H1 (cell line): ENCODE data around the gene SLC1A7. TPM values are rescaled to one million over a fixed set of nuclear protein-coding genes. Genes with fewer than 3 reads are reported as not detected.

ENCODE experiments used
- CTCF ChIA-PET: fragments of 300-600 bp; sonication (Branson Sonifier 250); formaldehyde crosslinking; loops from one replicate; lab custom pipeline; 2021; ENCODE audit not compliant: partially characterized antibody; lab: Charles Lee
- POLR2A ChIA-PET: fragments of 300-600 bp; sonication (Branson Sonifier 250); formaldehyde crosslinking; loops from one replicate; lab custom pipeline; 2021; ENCODE audit warnings: inconsistent platforms; ENCODE audit not compliant: partially characterized antibody; lab: Charles Lee
- DNase-seq, 2 experiments: peaks; one replicate each; pipeline versions ENCODE4 v3.0.0 to v3.0.0-alpha.2; 2010 to 2022; ENCODE audit warnings: low spot score in 2 of 2, low read depth in 1 of 2, mixed read lengths in 1 of 2
- FAIRE-seq: peaks from 2 replicates; lab custom pipeline; 2011; peaks lifted over from hg19 to GRCh38; lab: Jason Lieb, UNC
- H2AFZ ChIP-seq: 2 replicates; pipeline ENCODE4 v1.8.1; 2012; ENCODE audit warnings: low read length, inconsistent platforms
- H2AK5ac ChIP-seq: 2 replicates; pipeline ENCODE4 v1.6.1; 2013; ENCODE audit warnings: low read depth, low read length
- H2BK120ac ChIP-seq: replicated peaks from 2 replicates; pipeline ENCODE3; 2013; ENCODE audit warnings: low read depth, low read length, inconsistent platforms
- H2BK12ac ChIP-seq: 2 replicates; pipeline ENCODE4 v1.6.1; 2013; ENCODE audit warnings: low read depth, low read length
- H2BK15ac ChIP-seq: 2 replicates; pipeline ENCODE4 v1.6.1; 2013; ENCODE audit warnings: low read length
- H2BK20ac ChIP-seq: 2 replicates; pipeline ENCODE4 v1.6.1; 2013; ENCODE audit warnings: low read length
- H2BK5ac ChIP-seq: 2 replicates; pipeline ENCODE4 v1.6.1; 2013; ENCODE audit warnings: low read depth, low read length
- H3K14ac ChIP-seq: 2 replicates; pipeline ENCODE4 v1.6.1; 2013; ENCODE audit warnings: inconsistent platforms; ENCODE audit not compliant: insufficient read length
- H3K18ac ChIP-seq: 2 replicates; pipeline ENCODE4 v1.6.1; 2013; ENCODE audit warnings: low read length; ENCODE audit errors: extremely low read depth
- H3K23ac ChIP-seq: 2 replicates; pipeline ENCODE4 v1.6.1; 2013; ENCODE audit warnings: inconsistent platforms; ENCODE audit not compliant: insufficient read length
- H3K23me2 ChIP-seq: 2 replicates; pipeline ENCODE4 v1.6.1; 2013; ENCODE audit warnings: low read depth, low read length
- H3K27ac ChIP-seq: 2 replicates; pipeline ENCODE4 v1.6.1; 2011; ENCODE audit warnings: low read depth, low read length, inconsistent platforms
- H3K27me3 ChIP-seq, 4 experiments: replicated peaks in 1 of 4; 1 replicate in 1 of 4; 2 replicates in 3 of 4; pipeline versions ENCODE4 v1.6.1 to v1.8.1; 2011 to 2013; ENCODE audit warnings: low read length in 3 of 4, mild to moderate bottlenecking in 3 of 4, inconsistent platforms in 2 of 4, mixed read lengths in 2 of 4, moderate library complexity in 1 of 4; ENCODE audit not compliant: control insufficient read depth in 3 of 4, insufficient read depth in 3 of 4; ENCODE audit errors: extremely low read depth in 1 of 4
- H3K36me3 ChIP-seq, 4 experiments: 2 replicates each; pipeline versions ENCODE4 v1.6.1 to v1.8.1; 2011 to 2013; ENCODE audit warnings: mild to moderate bottlenecking in 4 of 4, low read length in 3 of 4, moderate library complexity in 2 of 4, control low read depth in 1 of 4, inconsistent platforms in 1 of 4; ENCODE audit not compliant: insufficient read depth in 4 of 4, control insufficient read depth in 2 of 4
- H3K4ac ChIP-seq: replicated peaks from 2 replicates; pipeline ENCODE3; 2013; ENCODE audit warnings: low read length, low read depth, mixed read lengths, inconsistent platforms; ENCODE audit not compliant: insufficient read length
- H3K4me1 ChIP-seq, 4 experiments: replicated peaks in 1 of 4; 1 replicate in 1 of 4; 2 replicates in 3 of 4; pipeline versions ENCODE4 v1.6.1 to v1.8.1; 2011 to 2013; ENCODE audit warnings: low read length in 3 of 4, inconsistent platforms in 2 of 4, mixed read lengths in 1 of 4; ENCODE audit not compliant: insufficient read depth in 4 of 4, control insufficient read depth in 3 of 4
- H3K4me2 ChIP-seq, 2 experiments: 2 replicates each; pipeline versions ENCODE4 v1.6.1 to v1.8.1; 2011 to 2013; ENCODE audit warnings: low read depth in 2 of 2, low read length in 2 of 2, control low read depth in 1 of 2, inconsistent platforms in 1 of 2, mild to moderate bottlenecking in 1 of 2; ENCODE audit not compliant: insufficient read depth in 1 of 2
- H3K4me3 ChIP-seq, 4 experiments: fragments of 200-600, 300-600 bp in 1 of 4; sonication (generic), shearing (Covaris generic), sonication (Bioruptor Twin) in 1 of 4; 2 replicates each; pipeline versions ENCODE4 v1.5.1 to v1.8.1; 2011 to 2016; ENCODE audit warnings: low read length in 4 of 4, low read depth in 3 of 4, control low read depth in 2 of 4, inconsistent platforms in 2 of 4, mild to moderate bottlenecking in 2 of 4, mixed read lengths in 1 of 4, moderate library complexity in 1 of 4; ENCODE audit not compliant: insufficient read depth in 2 of 4; ENCODE audit errors: extremely low read depth in 1 of 4
- H3K56ac ChIP-seq: replicated peaks from 2 replicates; pipeline ENCODE3; 2013; ENCODE audit warnings: low read depth, mild to moderate bottlenecking, mixed read lengths, low read length, inconsistent platforms; ENCODE audit not compliant: insufficient read length
- H3K79me1 ChIP-seq: 2 replicates; pipeline ENCODE4 v1.6.1; 2013; ENCODE audit warnings: low read depth, low read length, control low read depth
- H3K79me2 ChIP-seq, 2 experiments: 2 replicates each; pipeline versions ENCODE4 v1.6.1 to v1.8.1; 2012 to 2013; ENCODE audit warnings: low read length in 2 of 2, mild to moderate bottlenecking in 2 of 2, inconsistent platforms in 1 of 2; ENCODE audit not compliant: insufficient read depth in 2 of 2, control insufficient read depth in 1 of 2
- H3K9ac ChIP-seq, 4 experiments: replicated peaks in 1 of 4; 1 replicate in 1 of 4; 2 replicates in 3 of 4; pipeline versions ENCODE4 v1.6.1 to v1.8.1; 2011 to 2013; ENCODE audit warnings: low read depth in 3 of 4, low read length in 3 of 4, control low read depth in 2 of 4, mild to moderate bottlenecking in 2 of 4, moderate library complexity in 2 of 4, inconsistent platforms in 1 of 4; ENCODE audit errors: extremely low read depth in 1 of 4
- H3K9me3 ChIP-seq, 2 experiments: 2 replicates each; pipeline versions ENCODE4 v1.6.1 to v1.8.1; 2012 to 2013; ENCODE audit warnings: mild to moderate bottlenecking in 2 of 2, moderate library complexity in 2 of 2, control low read depth in 1 of 2, inconsistent platforms in 1 of 2, low read depth in 1 of 2, low read length in 1 of 2, mixed read lengths in 1 of 2; ENCODE audit not compliant: insufficient read depth in 2 of 2
- H4K20me1 ChIP-seq, 2 experiments: replicated peaks in 1 of 2; 2 replicates each; pipeline versions ENCODE3 to v1.8.1; 2011 to 2013; ENCODE audit warnings: inconsistent platforms in 2 of 2, low read length in 2 of 2, mild to moderate bottlenecking in 1 of 2; ENCODE audit not compliant: insufficient read depth in 2 of 2, control insufficient read depth in 1 of 2
- H4K5ac ChIP-seq: 2 replicates; pipeline ENCODE4 v1.6.1; 2013; ENCODE audit warnings: low read length, low read depth, mixed read lengths, inconsistent platforms; ENCODE audit not compliant: insufficient read length
- H4K8ac ChIP-seq: 2 replicates; pipeline ENCODE4 v1.8.0; 2013; ENCODE audit warnings: mild to moderate bottlenecking, moderate library complexity, low read length, inconsistent platforms; ENCODE audit not compliant: insufficient read depth; ENCODE audit errors: extremely low read depth
- H4K91ac ChIP-seq: replicated peaks from 2 replicates; pipeline ENCODE3; 2013; ENCODE audit warnings: low read length, mixed read lengths, inconsistent platforms; ENCODE audit not compliant: insufficient read length
- EGR1 ChIP-seq: IDR thresholded peaks from 2 replicates; pipeline ENCODE4 v1.6.1; 2011; ENCODE audit warnings: low read depth, low read length, borderline replicate concordance
- FOSL1 ChIP-seq: IDR thresholded peaks from 2 replicates; pipeline ENCODE4 v1.6.1; 2011; ENCODE audit warnings: mild to moderate bottlenecking, low read depth, low read length, moderate library complexity; ENCODE audit not compliant: insufficient read depth
- HDAC6 ChIP-seq: IDR thresholded peaks from one replicate; pipeline ENCODE4 v1.7.1; 2012; ENCODE audit warnings: low read depth, mild to moderate bottlenecking, inconsistent platforms, low read length, moderate library complexity
- KDM1A ChIP-seq: fragments of 200-600, 300-600 bp; sonication (generic); IDR thresholded peaks from 2 replicates; pipeline ENCODE4 v1.7.1; 2016; ENCODE audit warnings: mild to moderate bottlenecking, low read length, borderline replicate concordance
- WGBS, 2 experiments: shearing (Covaris generic) in 1 of 2; methylation state at CpG; one replicate each; pipeline versions ENCODE4 v1.1.6 to v1.1.7; 2013 to 2015; ENCODE audit warnings: low lambda C conversion rate in 2 of 2, mixed read lengths in 2 of 2, inconsistent platforms in 1 of 2, low coverage in 1 of 2, missing lambda C conversion rate in 1 of 2; ENCODE audit not compliant: insufficient replicate concordance in 2 of 2, insufficient coverage in 1 of 2, insufficient read length in 1 of 2; ENCODE audit errors: extremely low coverage in 1 of 2, missing lambda C conversion rate in 1 of 2; 5-methylcytosine and 5-hydroxymethylcytosine counted together
- polyA plus RNA-seq, 7 experiments: library from polyadenylated mRNA; depleted of rRNA in 3 of 7; stranded (reverse) in 5 of 7; unstranded in 2 of 7; fragments of >200 nt in 5 of 7; fragments of 200-250 nt in 2 of 7; gene quantifications; 1 replicate in 5 of 7; 2 replicates in 1 of 7; 4 replicates in 1 of 7; pipeline versions ENCODE4 v1.2.1 to v1.2.3, GENCODE V29; 2011 to 2013; ENCODE audit warnings: missing spikeins in 2 of 7, mixed read lengths in 2 of 7
- total RNA-seq: library from RNA; stranded (reverse); fragmentation: NEBNext Ultra II Directional; extraction: Animal tissue kit (Norgen Biotek cat#: 25700); gene quantifications from 2 replicates; pipeline ENCODE4 v1.2.1, GENCODE V29; 2021

SLC1A7 gene
- total and polyA plus RNA-seq, 2 of the 8 experiments (the other 6 are each of a cell fraction or from before 2014, with no cell fraction given), result not detected

- Histone ChIP-seq H3K9ac (no peak overlapping the region), H3K23ac (no peak overlapping the region), H3K9me3 (no peaks in the 10 kb centered on the region), H3K4ac (no peak overlapping the region), H3K4me3 (no peak overlapping the region), H3K79me1 (no peaks in the 10 kb centered on the region), H3K27ac (no peak overlapping the region), H2BK12ac (no peak overlapping the region), H3K27me3 (no peaks in the 10 kb centered on the region), H2BK120ac (no peak overlapping the region), H3K4me1 (peaks cover 0 to 12% (median 6%) of the 10 kb centered on the region in 4 experiments; a peak in 3 of 7 replicates), H3K18ac (no peak overlapping the region), H2BK20ac (no peak overlapping the region), H3K79me2 (no peaks in the 10 kb centered on the region), H3K36me3 (no peaks in the 10 kb centered on the region), H2BK5ac (no peak overlapping the region), H3K4me2 (no peak overlapping the region), H4K20me1 (no peaks in the 10 kb centered on the region), H4K5ac (no peak overlapping the region), H3K56ac (no peak overlapping the region), H2AFZ (no peak overlapping the region), H3K23me2 (no peaks in the 10 kb centered on the region), H4K8ac (no peak overlapping the region), H2AK5ac (no peak overlapping the region), H3K14ac (no peak overlapping the region), H2BK15ac (no peak overlapping the region), H4K91ac (no peak overlapping the region)
- ChIA-PET CTCF (interaction anchor here (1.1 to 3.1 kb wide), 6 partner anchors 8 to 54 kb away, joined by 3 to 14 read pairs (median 6); no protein-coding TSS in a partner anchor), POLR2A (no interaction called here)
- DNase-seq (no peak), FAIRE-seq (no peak)
- TF ChIP-seq KDM1A, result peak; percentile 75; the same call in 1 of the 2 replicates
- TF ChIP-seq HDAC6, result no peak
- TF ChIP-seq EGR1, result no peak
- TF ChIP-seq FOSL1, result no peak
- whole genome bisulfite sequencing, 2 experiments, result 88% methylated on average over 5 of the region's 5 CpGs; no CpG with 5 or more reads in 1 of the 2 experiments
Measured at GRCh38 chr1:53165408-53165961, 23.0 kb upstream of the SLC1A7 start.
